Activated CD8-positive, alpha-beta memory T cell treated with anti-CD3 and anti-CD28 coated beads, Interleukin-2, amount 50 U/mL, for 48 hours (primary cell): ENCODE results near the gene CERS6.

Experiments used
- DNase-seq: peaks from one replicate; pipeline ENCODE4 v3.0.0-alpha.2; 2020

CERS6 gene

GRCh38 chr2:168608796-168609195, 152.7 kb downstream of the CERS6 start:
- no peak for DNase-seq

GRCh38 chr2:168611091-168611490, 155.0 kb downstream of the CERS6 start:
- no peak for DNase-seq

GRCh38 chr2:168611896-168612650, 156.0 kb downstream of the CERS6 start:
- DNase-seq = no peak

- no peak for DNase-seq
These were observed 156.6 kb downstream of the CERS6 start for GRCh38 chr2:168612719-168613118.

- no peak for DNase-seq
These were observed 157.5 kb downstream of the CERS6 start for GRCh38 chr2:168613551-168613950.

GRCh38 chr2:168614172-168615018, 158.3 kb downstream of the CERS6 start:
- no peak for DNase-seq

- no peak for DNase-seq
These were observed 164.5 kb downstream of the CERS6 start for GRCh38 chr2:168620554-168620953.

- DNase-seq = no peak
These were observed 166.5 kb downstream of the CERS6 start for GRCh38 chr2:168622559-168622958.

- no peak for DNase-seq
These were observed 168.0 kb downstream of the CERS6 start for GRCh38 chr2:168624028-168624427.

- no peak for DNase-seq
These were observed 170.0 kb downstream of the CERS6 start for GRCh38 chr2:168626096-168626495.

- DNase-seq = no peak
These were observed 170.6 kb downstream of the CERS6 start for GRCh38 chr2:168626647-168627046.

- no peak for DNase-seq
These were observed 176.6 kb downstream of the CERS6 start for GRCh38 chr2:168632709-168633121.

GRCh38 chr2:168633200-168633599, 177.1 kb downstream of the CERS6 start:
- DNase-seq = no peak

- no peak for DNase-seq
These were observed 177.8 kb downstream of the CERS6 start for GRCh38 chr2:168633895-168634294.

GRCh38 chr2:168635065-168635577, 179.0 kb downstream of the CERS6 start:
- no peak for DNase-seq

- no peak for DNase-seq
These were observed 182.9 kb downstream of the CERS6 start for GRCh38 chr2:168639018-168639417.

- no peak for DNase-seq
These were observed 183.4 kb downstream of the CERS6 start for GRCh38 chr2:168639441-168639898.

GRCh38 chr2:168640039-168640438, 184.0 kb downstream of the CERS6 start:
- no peak for DNase-seq

GRCh38 chr2:168641636-168642035, 185.6 kb downstream of the CERS6 start:
- no peak for DNase-seq

- no peak for DNase-seq
These were observed 186.8 kb downstream of the CERS6 start for GRCh38 chr2:168642873-168643272.

GRCh38 chr2:168643979-168644378, 187.9 kb downstream of the CERS6 start:
- DNase-seq = no peak

- no peak for DNase-seq
These were observed 189.7 kb downstream of the CERS6 start for GRCh38 chr2:168645696-168646338.

- no peak for DNase-seq
These were observed 193.0 kb downstream of the CERS6 start for GRCh38 chr2:168649105-168649504.
